ENCODE results near the gene KRT8.

The KRT8 gene

GRCh38 chr12:52847335-52848102 lies 57.4 kb downstream of the KRT8 start:
- DNase-seq (ENCODE audit: low read depth in 2 of 2): no peak

All from fibroblast of skin of left quadriceps (primary cell).